OCI-LY1 (cell line): Measurements from ENCODE around the gene RC3H2.

Experiments
- H2AFZ ChIP-seq: fragments of 200-600 bp; sonication (generic), shearing (Covaris generic); 2 replicates; pipeline ENCODE4 v1.6.0; 2014; ENCODE audit warnings: antibody characterized with exemption, mild to moderate bottlenecking, low read length
- H3F3A ChIP-seq: fragments of 200-600 bp; sonication (generic), shearing (Covaris generic); 2 replicates; pipeline ENCODE4 v1.6.0; 2014; ENCODE audit warnings: mild to moderate bottlenecking, antibody characterized with exemption, low read length, moderate library complexity; ENCODE audit not compliant: insufficient read depth
- H3K27ac ChIP-seq: fragments of 200-600 bp; sonication (generic); 2 replicates; pipeline ENCODE4 v1.5.1; 2014; ENCODE audit warnings: low read length, mixed run types, mild to moderate bottlenecking, low read depth; ENCODE audit not compliant: poor library complexity, severe bottlenecking
- H3K27me3 ChIP-seq: fragments of 200-600 bp; sonication (generic); 2 replicates; pipeline ENCODE4 v1.6.0; 2014; ENCODE audit warnings: antibody characterized with exemption, mild to moderate bottlenecking, low read length, moderate library complexity; ENCODE audit not compliant: insufficient read depth
- H3K36me3 ChIP-seq: fragments of 200-600 bp; sonication (generic); 2 replicates; pipeline ENCODE4 v1.6.1; 2014; ENCODE audit warnings: mild to moderate bottlenecking, antibody characterized with exemption, low read length, moderate library complexity, mixed read lengths; ENCODE audit not compliant: insufficient read depth
- H3K4me1 ChIP-seq: fragments of 200-600 bp; sonication (generic); 2 replicates; pipeline ENCODE4 v1.5.1; 2014; ENCODE audit warnings: mild to moderate bottlenecking, low read length, moderate library complexity; ENCODE audit not compliant: insufficient read depth, severe bottlenecking
- H3K4me2 ChIP-seq: fragments of 200-600 bp; sonication (generic), shearing (Covaris generic); 2 replicates; pipeline ENCODE4 v1.6.1; 2014; ENCODE audit warnings: low read length
- H3K4me3 ChIP-seq: fragments of 200-600 bp; sonication (generic); 2 replicates; pipeline ENCODE4 v1.5.1; 2014; ENCODE audit warnings: low read length, low read depth, mild to moderate bottlenecking, mixed read lengths; ENCODE audit not compliant: poor library complexity, severe bottlenecking
- H3K79me2 ChIP-seq: fragments of 200-600 bp; shearing (Covaris generic); 2 replicates; pipeline ENCODE4 v1.6.1; 2016; ENCODE audit warnings: mixed run types, low read length, mixed read lengths; ENCODE audit not compliant: insufficient read depth
- H3K9ac ChIP-seq: fragments of 200-600 bp; sonication (generic), shearing (Covaris generic); 2 replicates; pipeline ENCODE4 v1.6.1; 2014; ENCODE audit warnings: mild to moderate bottlenecking, low read length, mixed read lengths
- H3K9me2 ChIP-seq: fragments of 200-600 bp; sonication (generic), shearing (Covaris generic); 2 replicates; pipeline ENCODE4 v1.6.1; 2014; ENCODE audit warnings: low read depth, mild to moderate bottlenecking, low read length, mixed read lengths
- H3K9me3 ChIP-seq: fragments of 200-600 bp; shearing (Covaris generic); 2 replicates; pipeline ENCODE4 v1.6.1; 2014; ENCODE audit warnings: low read length, mixed read lengths
- H4K20me1 ChIP-seq: fragments of 200-600 bp; sonication (generic), shearing (Covaris generic); 2 replicates; pipeline ENCODE4 v1.6.0; 2016; ENCODE audit warnings: mild to moderate bottlenecking, low read length; ENCODE audit not compliant: insufficient read depth
- CTCF ChIP-seq: fragments of 200-600 bp; sonication (generic), shearing (Covaris generic); IDR thresholded peaks from 2 replicates; pipeline ENCODE4 v1.5.1; 2017; ENCODE audit warnings: mild to moderate bottlenecking, antibody characterized with exemption, low read length, moderate library complexity, mixed read lengths
- EZH2 ChIP-seq: fragments of 200-600 bp; sonication (generic), shearing (Covaris generic); IDR thresholded peaks from 2 replicates; pipeline ENCODE4 v1.8.0; 2017; ENCODE audit warnings: borderline replicate concordance, mixed run types, mild to moderate bottlenecking, antibody characterized with exemption, low read length, moderate library complexity, mixed read lengths

Gene RC3H2

GRCh38 chr9:122940749-122941581 lies 35.8 kb upstream of the RC3H2 start, which contains the start of gene RABGAP1:
Gene RABGAP1, plus strand, starts transcription at chr9:122941020. Its CDS starts 16,040 bp downstream, at chr9:122957060.
- Histone ChIP-seq H3F3A (no peaks in the 10 kb centered on the region; the same call in 1 of the 2 replicates), H3K4me3 (peak within 1 kb of the TSS; percentile 88), H3K9me2 (no peaks in the 10 kb centered on the region), H3K36me3 (peaks cover 25% of the 10 kb centered on the region), H3K4me2 (peak within 1 kb of the TSS; percentile 92), H3K4me1 (peaks cover 37% of the 10 kb centered on the region), H3K27me3 (no peaks in the 10 kb centered on the region), H4K20me1 (no peaks in the 10 kb centered on the region), H3K9me3 (no peaks in the 10 kb centered on the region), H3K79me2 (peaks cover 48% of the 10 kb centered on the region), H3K27ac (peak within 1 kb of the TSS; percentile 50), H2AFZ (no peak within 1 kb of the TSS), H3K9ac (peak within 1 kb of the TSS; percentile 76)
- TF ChIP-seq CTCF (no peak), EZH2 (no peak)

- peaks cover 25% of the 10 kb centered on the region for H3K36me3 ChIP-seq
- H3K9me3 ChIP-seq: no peaks in the 10 kb centered on the region
- H2AFZ ChIP-seq: no peak overlapping the region
- H3K79me2 ChIP-seq: peaks cover 42% of the 10 kb centered on the region
- peaks cover 32% of the 10 kb centered on the region for H3K4me1 ChIP-seq
- H3K27ac ChIP-seq: peak overlapping the region; percentile 32
- TF ChIP-seq CTCF (no peak), EZH2 (no peak)
- peak overlapping the region; percentile 56 for H3K4me3 ChIP-seq
- H4K20me1 ChIP-seq: no peaks in the 10 kb centered on the region
- H3K9me2 ChIP-seq: no peaks in the 10 kb centered on the region
- H3K9ac ChIP-seq: peak overlapping the region; percentile 58
- H3K27me3 ChIP-seq: no peaks in the 10 kb centered on the region
- no peaks in the 10 kb centered on the region; the same call in 1 of the 2 replicates for H3F3A ChIP-seq
- H3K4me2 ChIP-seq: peak overlapping the region; percentile 70
Observed at GRCh38 chr9:122940454-122940748, 35.2 kb upstream of the RC3H2 start.

GRCh38 chr9:122939601-122940000 lies 34.4 kb upstream of the RC3H2 start:
- H2AFZ ChIP-seq: no peak overlapping the region
- H3K9me2 ChIP-seq: no peaks in the 10 kb centered on the region
- H3K4me2 ChIP-seq: no peak overlapping the region; the same call in 1 of the 2 replicates
- no peak overlapping the region for H3K27ac ChIP-seq
- H3F3A ChIP-seq: no peaks in the 10 kb centered on the region; the same call in 1 of the 2 replicates
- H3K27me3 ChIP-seq: no peaks in the 10 kb centered on the region
- no peak for TF ChIP-seq CTCF
- TF ChIP-seq EZH2: no peak
- H3K4me1 ChIP-seq: peaks cover 24% of the 10 kb centered on the region
- H3K9ac ChIP-seq: no peak overlapping the region
- H3K79me2 ChIP-seq: peaks cover 34% of the 10 kb centered on the region
- H3K4me3 ChIP-seq: no peak overlapping the region
- H3K36me3 ChIP-seq: peaks cover 25% of the 10 kb centered on the region
- no peaks in the 10 kb centered on the region for H3K9me3 ChIP-seq
- no peaks in the 10 kb centered on the region for H4K20me1 ChIP-seq
